Forelimb muscle (tissue), 1 donor: ENCODE data around the gene PLAAT5. TPM values are rescaled to one million over a fixed set of nuclear protein-coding genes. Genes with fewer than 3 reads are reported as not detected.
"Not testable (repeated sequence)": the region's sequence is repeated elsewhere in the genome, so short reads cannot be mapped to it uniquely, and the experiment has no call there.

Source experiments
- DNase-seq: peaks from one replicate; pipeline ENCODE4 v3.0.0-alpha.2; 2013; ENCODE audit warnings: low read depth
- polyA plus RNA-seq: library from polyadenylated mRNA; unstranded; fragments of 120-200 nt; gene quantifications from one replicate; pipeline ENCODE4 v1.2.1, GENCODE V29; 2013; ENCODE audit not compliant: insufficient read length

Gene PLAAT5, protein sequence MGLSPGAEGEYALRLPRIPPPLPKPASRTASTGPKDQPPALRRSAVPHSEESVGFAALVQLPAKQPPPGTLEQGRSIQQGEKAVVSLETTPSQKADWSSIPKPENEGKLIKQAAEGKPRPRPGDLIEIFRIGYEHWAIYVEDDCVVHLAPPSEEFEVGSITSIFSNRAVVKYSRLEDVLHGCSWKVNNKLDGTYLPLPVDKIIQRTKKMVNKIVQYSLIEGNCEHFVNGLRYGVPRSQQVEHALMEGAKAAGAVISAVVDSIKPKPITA
- 3.2 TPM for polyA plus RNA-seq

DNA sequence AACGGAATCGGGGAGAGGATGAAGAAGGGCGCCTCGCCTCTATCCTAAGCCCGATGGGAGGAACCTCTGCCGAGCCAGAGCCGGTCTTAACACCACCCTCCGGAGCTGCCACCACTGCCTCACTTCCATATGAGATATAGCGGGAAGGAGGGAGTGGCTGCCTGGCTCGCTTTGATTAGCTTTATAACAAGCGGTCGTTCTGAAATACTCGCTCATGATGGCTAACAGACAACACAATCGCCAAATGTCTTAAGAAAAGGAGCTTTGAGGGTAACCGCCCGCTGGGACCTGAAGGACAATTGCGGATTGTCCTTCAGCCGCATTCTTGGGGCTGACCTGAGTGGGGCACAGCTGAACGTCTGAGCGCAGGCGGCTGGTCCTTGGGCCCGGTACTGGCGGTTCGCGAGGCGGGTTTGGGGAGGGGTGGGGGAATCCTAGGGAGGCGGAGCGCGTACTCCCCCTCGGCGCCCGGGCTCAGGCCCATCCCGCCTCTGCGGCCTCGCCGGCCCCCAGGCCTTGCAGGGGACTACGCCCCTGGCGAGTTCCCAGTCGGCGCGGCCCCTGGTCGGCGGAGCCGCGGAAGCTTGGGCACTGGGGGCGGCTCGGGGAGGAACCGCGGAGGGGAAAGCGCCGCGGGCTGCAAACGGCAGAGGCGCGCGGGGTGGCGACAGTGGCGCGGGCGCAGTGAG, at the start of gene PLAAT5:
Gene PLAAT5 (minus strand): TSS at position 617 of the 689 bp plus-strand sequence. CDS start 133 bp downstream, at position 484.
- DNase-seq, result no peak

DNA sequence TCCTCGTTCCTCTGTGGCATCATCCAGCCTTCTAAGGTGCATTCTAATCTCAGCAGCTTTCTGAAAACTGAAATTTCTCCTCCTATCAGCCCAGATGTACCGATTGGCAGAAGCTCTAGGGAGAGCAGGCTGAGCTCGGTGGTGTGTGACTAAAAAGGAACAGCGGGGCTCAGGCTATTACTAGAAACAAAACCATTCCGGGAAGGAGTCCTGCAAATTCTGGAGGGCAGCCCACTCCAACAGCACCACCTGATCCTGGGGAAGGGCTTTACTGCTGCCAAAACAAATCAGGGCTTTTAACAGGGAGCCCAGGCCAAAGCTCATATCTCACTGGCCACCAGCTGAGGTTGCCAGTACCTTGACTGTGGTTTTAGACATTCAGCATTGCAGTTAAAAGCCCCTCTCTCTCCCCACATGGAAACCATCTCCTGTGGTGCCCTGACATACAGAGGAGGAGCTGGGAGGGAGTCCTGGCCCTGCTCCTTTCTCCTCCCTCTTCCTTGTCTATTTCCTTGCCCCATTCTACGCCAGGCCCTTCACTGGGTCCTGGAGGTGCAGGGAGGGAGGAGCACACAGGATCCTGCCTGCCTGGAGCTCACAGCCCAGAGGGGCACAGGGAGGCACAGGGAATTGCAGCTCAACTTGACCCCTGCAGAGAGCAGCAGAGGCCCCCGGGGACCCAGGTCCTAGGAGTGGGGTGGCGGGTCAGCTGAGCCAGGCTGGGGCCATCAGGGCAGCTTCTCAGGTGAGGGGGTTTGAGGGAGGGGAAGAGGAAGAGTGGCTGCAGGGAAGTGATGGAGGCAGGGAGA, 46.5 kb upstream of the PLAAT5 start:
- DNase-seq, result no peak

DNA sequence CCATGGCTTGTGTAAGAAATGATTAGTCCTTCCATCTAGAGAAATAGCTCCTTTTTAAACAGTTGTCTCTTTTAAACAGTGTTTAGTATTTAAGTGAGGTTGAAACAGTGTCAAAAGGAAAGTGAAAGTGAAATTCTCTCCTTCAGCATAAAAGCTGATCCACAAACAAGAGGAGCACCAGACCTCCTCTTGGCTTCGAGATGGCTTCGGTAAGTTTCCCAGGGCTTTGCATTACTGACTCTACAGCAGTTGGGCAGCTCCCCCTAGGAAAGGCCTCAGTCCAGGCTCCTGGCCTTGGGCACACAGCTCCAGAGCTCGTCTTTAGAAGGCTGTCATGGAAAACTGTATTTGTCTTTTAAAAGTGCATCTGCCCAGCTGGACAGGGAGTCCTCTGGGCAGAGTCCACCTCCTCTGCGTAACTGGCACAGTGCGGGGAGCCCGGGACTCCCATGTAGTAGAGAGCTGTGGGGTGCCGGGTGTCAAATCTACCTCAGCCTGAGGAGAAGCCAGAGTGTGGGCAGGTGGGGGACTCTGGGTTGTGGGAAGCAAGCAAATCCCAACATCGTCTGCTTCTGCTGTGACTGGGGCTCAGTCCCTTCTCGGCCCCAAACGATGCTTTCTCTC, 45.8 kb upstream of the PLAAT5 start, which contains the start of gene PLAAT4:
Gene PLAAT4 (plus strand): TSS at position 140 of the 624 bp plus-strand sequence. CDS start 61 bp downstream, at position 201.
- peak; percentile 55 for DNase-seq

DNA sequence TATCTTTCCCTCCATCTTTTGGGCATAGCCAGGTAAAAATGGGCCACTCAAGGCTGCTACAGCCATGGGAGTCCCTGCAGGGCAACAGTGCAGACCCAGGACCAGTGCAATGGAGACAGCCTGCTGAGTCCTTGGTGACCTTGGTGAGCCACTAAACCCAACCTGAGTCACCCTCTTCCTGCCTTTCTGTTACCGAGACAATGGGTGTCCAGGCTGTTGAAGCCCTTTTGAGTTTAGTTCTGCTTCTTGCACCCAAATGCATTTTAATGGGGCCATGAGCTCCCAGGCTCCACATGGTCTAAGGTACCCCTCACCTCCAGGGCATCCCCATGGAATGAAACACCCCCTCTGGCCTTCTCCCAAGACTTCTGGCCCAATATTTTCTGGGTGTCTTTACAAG, 44.8 kb upstream of the PLAAT5 start:
- no peak for DNase-seq

DNA sequence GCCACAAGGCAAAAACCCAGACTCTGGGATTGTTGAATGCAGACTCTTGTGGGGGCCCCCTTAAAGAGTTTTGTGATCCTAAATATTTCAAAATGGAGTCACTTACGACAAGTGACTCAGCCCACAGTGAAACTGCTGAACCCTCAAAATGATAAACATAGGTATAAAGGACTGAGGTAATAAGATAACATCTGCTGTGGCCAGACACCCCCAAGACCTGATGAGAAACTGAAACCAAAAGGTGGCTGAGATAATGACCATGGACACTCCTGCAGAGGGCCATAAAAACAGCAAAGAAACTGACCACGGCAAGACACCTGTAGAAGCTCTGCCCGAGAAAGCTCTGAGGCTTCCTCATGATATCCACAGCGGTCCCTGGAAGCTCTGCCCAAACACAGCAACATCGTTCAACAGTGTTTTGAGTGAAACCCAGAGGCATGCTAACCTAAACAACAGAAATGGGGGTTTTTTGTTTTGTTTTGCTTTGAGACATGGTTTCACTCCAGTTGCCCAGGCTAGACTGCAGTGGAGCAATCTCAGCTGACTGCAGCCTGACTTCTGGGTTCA, 44.0 kb upstream of the PLAAT5 start:
- no peak for DNase-seq

DNA sequence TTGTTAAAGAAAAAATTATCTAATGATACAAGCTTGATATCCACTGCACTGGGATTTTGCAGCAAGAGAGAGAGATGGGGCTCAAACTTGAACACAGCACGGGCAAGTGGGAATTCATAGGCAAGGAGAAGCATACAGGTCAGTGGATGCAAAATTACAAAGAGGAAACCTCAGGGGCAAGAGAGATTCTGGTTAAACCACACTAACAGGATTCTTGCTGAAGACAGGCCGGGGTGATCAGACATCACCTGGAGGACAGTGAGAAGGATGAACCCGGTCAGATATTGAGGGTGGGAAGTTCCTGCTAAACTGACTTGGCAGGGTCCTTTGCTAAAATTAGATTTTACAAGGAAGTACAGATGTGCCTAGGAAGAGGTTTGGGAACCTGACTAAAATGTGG, 43.1 kb upstream of the PLAAT5 start:
- DNase-seq, result no peak

DNA sequence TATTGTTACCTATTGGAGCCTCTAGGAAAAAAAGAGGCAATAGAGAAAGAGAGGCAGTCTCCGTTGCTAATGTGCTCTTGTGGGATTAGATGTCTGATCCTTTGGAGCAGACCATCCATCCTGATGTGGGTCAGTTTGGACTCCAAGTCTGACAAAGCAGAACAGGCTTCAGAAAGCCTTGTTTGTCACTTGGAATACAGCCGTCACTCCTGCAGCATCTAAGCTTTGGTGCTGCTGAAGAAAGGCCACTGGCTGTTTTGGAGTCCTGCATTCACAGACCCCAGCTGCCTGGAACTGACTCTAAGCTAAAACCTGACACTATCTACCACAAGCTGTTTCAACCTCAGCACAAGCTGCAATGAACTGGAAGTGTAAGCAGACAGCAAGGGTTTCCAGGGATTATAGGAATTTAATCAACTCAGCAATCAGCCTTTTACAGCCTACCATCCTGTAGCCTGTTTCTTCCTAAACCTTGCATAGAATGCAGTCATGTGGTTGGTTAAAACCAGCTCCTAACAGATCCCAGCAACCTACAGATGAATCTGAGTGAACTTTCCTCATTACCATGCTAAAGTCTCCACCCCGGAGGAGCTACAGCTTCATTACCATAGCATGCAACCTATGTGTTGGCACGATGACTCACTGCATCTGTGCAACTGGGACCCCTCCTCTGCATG, 42.0 kb upstream of the PLAAT5 start:
- no peak for DNase-seq

DNA sequence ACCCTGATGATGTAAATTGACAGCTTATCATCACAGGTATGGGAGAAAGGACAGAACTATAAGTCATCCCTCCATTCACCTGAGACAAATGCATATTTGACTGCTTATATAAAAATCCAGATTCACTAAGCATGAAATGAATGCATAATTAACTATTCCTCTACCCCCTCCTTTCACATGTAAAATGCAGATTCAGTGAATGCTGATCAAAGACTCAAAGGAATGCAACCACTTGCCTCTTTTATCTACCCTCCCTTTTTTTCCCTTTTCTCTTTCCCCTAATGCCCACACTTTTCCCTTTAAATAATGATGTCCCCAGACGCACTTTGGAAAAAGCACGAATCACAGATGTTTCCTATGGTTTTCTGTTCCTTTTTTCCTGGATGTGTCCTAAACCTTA, 41.1 kb upstream of the PLAAT5 start:
- no peak for DNase-seq

DNA sequence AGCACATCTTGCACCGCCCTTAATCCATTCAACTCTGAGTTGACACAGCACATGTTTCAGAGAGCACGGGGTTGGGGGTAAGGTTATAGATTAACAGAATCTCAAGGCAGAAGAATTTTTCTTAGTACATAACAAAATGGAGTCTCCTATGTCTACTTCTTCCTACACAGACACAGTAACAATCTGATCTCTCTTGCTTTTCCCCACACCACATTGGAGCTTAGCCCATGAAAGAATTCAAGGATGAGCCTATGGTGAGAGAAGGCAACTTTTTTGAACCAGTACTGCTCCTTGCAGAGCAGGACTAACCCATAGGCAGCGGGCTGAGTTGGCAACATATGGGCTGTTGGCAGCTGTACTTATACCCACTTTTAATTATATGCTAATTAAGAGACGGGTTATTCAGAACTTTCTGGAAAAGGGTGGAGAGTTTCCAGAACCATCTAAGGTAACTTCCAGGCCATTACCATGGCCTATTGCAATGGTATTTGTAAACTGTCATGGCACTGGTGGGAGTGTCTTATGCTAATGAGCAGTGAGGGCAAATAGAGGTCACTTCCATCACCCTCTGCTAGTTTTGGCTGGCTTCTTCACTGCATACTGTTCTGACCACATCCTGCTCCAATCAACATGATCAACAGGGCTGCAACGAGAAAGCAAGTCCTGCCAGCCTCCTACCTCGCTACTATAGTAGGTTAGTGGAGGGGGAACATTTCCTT, 40.3 kb upstream of the PLAAT5 start:
- not testable (repeated sequence) for DNase-seq

DNA sequence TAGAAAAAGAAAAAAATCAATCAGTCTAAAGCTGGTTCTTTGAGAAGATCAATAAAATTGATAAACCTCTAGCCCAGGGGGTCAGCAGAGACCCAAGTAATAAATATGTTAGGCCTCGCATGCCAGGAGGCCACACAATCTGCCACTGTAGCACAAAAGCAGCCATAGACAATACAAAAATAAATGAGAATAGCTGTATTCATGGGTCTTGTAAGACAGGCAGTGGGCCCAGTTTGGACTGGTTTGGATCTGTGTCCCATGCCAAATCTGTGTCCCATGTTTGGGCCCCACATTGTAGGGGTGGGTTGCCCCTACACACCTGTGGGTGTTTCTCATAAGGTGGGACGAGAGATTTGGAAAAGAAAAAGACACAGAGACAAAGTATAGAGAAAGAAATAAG, 39.1 kb upstream of the PLAAT5 start:
- no peak for DNase-seq

DNA sequence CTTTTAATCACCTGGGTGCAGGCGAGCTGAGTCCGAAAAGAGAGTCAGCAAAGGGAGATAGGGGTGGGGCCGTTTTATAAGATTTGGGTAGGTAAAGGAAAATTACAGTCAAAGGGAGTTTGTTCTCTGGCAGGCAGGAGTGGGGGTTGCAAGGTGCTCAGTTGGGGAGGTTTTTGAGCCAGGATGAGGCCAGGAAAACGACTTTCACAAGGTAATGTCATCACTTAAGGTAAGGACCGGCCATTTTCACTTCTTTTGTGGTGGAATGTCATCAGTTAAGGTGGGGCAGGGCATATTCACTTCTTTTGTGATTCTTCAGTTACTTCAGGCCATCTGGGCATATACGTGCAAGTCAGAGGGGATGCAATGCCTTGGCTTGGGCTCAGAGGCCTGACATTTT, 38.4 kb upstream of the PLAAT5 start:
- not testable (repeated sequence) for DNase-seq

DNA sequence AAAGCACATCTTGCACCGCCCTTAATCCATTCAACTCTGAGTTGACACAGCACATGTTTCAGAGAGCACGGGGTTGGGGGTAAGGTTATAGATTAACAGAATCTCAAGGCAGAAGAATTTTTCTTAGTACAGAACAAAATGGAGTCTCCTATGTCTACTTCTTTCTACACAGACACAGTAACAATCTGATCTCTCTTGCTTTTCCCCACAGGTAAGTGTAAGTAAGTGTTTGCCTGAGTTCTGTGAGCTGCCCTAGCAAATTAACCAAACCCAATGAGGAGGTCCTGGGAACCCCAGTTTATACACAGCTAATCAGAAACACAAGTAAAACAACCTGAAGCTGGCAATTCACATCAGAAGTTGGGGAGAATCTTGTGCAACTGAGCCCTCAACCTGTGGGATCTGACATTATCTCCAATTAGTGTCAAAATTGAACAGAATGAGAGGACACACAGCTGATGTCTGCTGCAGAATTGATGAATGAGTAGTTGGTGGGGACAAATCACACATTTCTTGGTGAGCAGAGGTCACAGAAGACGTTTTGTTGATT, 37.8 kb upstream of the PLAAT5 start:
- DNase-seq, result not testable (repeated sequence)

DNA sequence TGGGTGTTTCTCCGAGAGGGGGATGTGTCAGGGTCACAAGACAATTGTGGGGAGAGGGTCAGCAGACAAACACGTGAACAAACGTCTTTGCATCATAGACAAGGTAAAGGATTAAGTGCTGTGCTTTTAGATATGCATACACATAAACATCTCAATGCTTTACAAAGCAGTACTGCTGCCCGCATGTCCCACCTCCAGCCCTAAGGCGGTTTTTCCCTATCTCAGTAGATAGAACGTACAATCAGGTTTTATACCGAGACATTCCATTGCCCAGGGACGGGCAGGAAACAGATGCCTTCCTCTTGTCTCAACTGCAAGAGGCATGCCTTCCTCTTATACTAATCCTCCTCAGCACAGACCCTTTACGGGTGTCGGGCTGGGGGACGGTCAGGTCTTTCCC, 37.2 kb upstream of the PLAAT5 start:
- not testable (repeated sequence) for DNase-seq

DNA sequence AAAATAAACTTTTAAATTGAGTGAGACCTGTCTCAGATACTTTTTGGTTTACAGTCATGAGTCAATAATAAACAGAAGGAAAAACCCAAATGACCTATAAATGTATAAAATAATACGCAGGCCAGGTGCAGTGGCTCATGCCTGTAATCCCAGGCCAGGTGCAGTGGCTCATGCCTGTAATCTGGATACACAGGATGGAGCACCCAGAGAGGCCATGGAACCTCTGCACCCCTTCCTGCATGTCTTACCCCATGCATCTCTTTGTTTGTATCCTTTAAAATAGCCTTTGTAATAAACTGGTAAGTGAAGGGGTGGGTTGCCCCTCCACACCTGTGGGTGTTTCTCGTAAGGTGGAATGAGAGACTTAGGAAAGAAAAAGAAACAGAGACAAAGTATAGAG, 36.7 kb upstream of the PLAAT5 start:
- DNase-seq, result no peak

DNA sequence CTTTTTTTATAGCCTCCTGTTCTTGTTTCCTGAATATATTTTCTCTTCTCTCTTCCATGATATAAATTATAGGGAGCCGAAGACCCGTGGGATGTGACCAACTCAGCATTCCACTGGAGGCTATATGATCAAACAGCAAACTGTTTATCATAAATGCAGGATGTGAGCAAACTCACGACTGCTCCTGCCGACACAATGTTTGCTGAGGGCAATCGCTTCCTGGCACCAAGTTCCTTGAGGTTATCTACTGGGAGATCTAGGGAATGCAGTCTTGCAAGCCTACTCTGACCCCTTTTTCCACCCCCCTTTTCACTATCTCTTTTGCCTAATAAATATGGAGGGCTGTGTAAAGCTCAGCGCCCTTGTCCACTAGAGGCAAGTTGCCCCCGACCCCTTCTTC, 32.2 kb upstream of the PLAAT5 start:
- DNase-seq, result no peak

DNA sequence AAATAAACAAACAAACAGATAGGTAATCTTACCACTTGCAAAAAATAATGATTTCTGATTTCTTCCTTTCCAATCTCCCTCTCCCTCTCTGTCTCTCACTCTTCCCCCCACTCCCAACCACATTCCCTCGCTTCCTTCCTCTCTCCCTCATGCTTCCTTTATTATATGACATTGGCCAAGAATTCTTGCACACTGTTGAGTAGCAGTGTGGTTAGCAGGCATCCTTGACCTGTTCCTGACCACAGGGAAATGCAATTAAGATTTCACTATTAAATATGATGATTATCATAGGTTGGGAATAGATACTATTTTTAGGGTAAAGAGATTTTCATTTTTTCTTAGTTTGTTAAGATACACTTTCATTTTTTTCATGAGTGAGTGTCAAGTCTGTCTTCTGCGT, 30.9 kb upstream of the PLAAT5 start:
- DNase-seq, result no peak

DNA sequence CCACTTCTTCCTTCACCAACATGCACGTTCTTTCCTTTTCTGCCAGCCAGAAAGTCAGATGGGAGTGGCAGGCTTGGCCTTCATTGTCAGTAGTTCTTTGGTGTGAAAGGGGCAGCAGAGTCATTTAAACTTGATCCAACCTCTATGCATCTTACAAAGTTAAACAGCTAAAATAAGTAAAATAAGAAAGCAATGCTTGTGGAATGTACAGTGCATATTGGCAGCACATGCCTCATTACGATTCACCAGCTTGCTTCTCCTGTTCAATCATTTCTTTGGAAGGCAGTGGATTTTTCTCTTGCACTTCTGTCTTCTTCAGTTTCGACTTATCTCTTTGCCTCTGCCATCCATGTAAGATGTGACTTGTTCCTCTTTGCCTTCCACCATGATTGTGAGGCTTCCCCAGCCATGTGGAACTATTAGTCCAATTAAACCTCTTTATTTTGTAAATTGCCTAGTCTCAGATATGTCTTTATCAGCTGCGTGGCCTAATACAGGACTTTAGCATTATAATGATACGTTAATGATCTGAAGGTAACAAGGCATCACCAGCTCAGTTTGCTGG, 29.7 kb upstream of the PLAAT5 start:
- DNase-seq, result no peak

DNA sequence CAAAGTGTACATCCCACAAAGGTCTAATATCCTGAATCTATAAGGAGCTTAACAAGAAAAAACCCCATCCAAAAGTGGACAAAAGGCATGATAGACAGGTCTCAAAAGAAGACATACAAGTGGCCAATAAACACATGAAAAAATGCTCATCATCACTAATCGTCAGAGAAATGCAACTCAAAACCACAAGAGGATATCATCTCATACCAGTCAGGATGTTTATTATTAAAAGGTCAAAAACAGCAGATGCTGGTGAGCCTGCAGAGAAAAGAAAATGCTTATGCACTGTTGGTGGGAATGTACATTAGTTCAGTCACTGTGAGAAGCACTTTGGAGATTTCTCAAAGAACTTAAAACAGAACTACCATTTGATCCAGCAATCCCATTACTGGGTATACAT, 27.6 kb upstream of the PLAAT5 start:
- no peak for DNase-seq

DNA sequence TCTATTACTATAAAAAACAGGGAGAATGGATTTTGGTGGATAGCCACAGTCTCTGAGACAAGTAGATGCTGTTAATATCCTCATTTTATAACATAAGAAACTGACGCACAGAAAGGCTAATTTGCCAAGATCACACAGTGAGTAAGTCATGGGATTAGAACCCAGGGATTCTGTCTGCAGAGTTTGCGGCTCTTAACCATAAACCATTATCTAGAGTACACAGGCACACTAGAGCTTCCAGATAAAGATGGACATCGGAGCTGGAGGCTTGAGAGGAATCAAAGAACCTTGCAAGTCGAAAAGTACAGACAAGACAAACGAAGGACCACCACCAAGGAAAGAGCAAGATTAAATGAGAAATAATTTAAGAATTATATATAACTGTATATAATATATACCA, 26.2 kb upstream of the PLAAT5 start:
- no peak for DNase-seq

DNA sequence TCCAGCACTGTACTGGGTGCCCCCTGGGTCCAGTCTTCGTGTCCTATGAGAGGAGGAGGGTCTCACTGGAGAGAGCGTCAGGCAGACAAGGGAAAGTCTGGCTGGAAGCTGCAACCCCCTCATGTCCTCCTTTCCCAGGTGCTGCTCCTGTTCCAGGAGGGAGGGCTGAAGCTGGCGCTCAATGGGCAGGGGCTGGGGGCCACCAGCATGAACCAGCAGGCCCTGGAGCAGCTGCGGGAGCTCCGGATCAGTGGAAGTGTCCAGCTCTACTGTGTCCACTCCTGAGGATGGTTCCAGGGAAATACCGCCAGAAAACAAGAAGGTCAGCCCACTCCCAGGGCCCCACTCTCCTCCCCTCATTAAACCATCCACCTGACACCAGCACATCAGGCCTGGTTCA, 25.1 kb upstream of the PLAAT5 start:
- no peak for DNase-seq
